ENCODE data around the gene BSN.

- TF ChIP-seq SIN3A (IDR thresholded peaks at IDR 0.05; ENCODE audit: borderline replicate concordance, insufficient read depth, low read depth, low read length), result no peak
- TF ChIP-seq CTCF (IDR thresholded peaks at IDR 0.05), result no peak
- TF ChIP-seq REST (IDR thresholded peaks at IDR 0.05; ENCODE audit: insufficient read depth in 1 of 2, low read depth in 2 of 2, low read length in 1 of 2), result no peak
- no peak for TF ChIP-seq POLR2AphosphoS5 (IDR thresholded peaks at IDR 0.05; ENCODE audit: low read depth, low read length)
Measured at GRCh38 chr3:49644684-49645083, 90.4 kb downstream of the BSN start.
